Skeletal muscle tissue (tissue), 4 donors: Measurements from ENCODE around the gene ADRM1. TPM values are rescaled to one million over a fixed set of nuclear protein-coding genes. Genes with fewer than 3 reads are reported as not detected.

Source experiments
- H3K27ac ChIP-seq: one replicate; pipeline ENCODE4 v1.7.0; 2013; ENCODE audit warnings: mild to moderate bottlenecking, low read depth, low read length, inconsistent platforms
- H3K27me3 ChIP-seq, 3 donors: one replicate each; pipeline ENCODE4 v1.7.0; 2013; ENCODE audit warnings: low read length in 3 of 3; ENCODE audit not compliant: control insufficient read depth in 3 of 3, insufficient read depth in 3 of 3
- H3K36me3 ChIP-seq, 3 donors: one replicate each; pipeline ENCODE4 v1.7.0; 2013; ENCODE audit warnings: low read length in 3 of 3; ENCODE audit not compliant: control insufficient read depth in 3 of 3, insufficient read depth in 3 of 3
- H3K4me1 ChIP-seq, 3 donors: one replicate each; pipeline ENCODE4 v1.7.0; 2013; ENCODE audit warnings: low read length in 3 of 3, mild to moderate bottlenecking in 3 of 3; ENCODE audit not compliant: control insufficient read depth in 3 of 3, insufficient read depth in 3 of 3
- H3K4me3 ChIP-seq, 3 donors: one replicate each; pipeline ENCODE4 v1.7.0; 2013; ENCODE audit warnings: low read length in 3 of 3
- H3K9ac ChIP-seq, 3 donors: one replicate each; pipeline ENCODE4 v1.7.0; 2013; ENCODE audit warnings: low read length in 3 of 3, mild to moderate bottlenecking in 3 of 3, moderate library complexity in 2 of 3, low read depth in 1 of 3
- H3K9me3 ChIP-seq, 3 donors: one replicate each; pipeline ENCODE4 v1.7.0; 2013; ENCODE audit warnings: low read length in 3 of 3; ENCODE audit not compliant: control insufficient read depth in 3 of 3
- total RNA-seq: library from RNA; depleted of rRNA; stranded (reverse); fragments of >200 nt; gene quantifications from one replicate; pipeline ENCODE4 v1.2.3, GENCODE V29; 2014
- donor health status: Osteomylitis.

ADRM1 gene
- 41.8 TPM for total RNA-seq

- H3K27me3 ChIP-seq, result no peaks in the 10 kb centered on the region
- peak within 1 kb of the TSS; percentile 83 to 92 (median 92) for H3K4me3 ChIP-seq
- peaks cover 34 to 44% (median 41%) of the 10 kb centered on the region in 3 donors for H3K4me1 ChIP-seq
Measured at GRCh38 chr20:62302341-62303061, at the start of gene ADRM1. Gene ADRM1 (plus strand): TSS chr20:62302997. CDS start chr20:62303569, 572 bp downstream.

GRCh38 chr20:62253398-62253797 lies 49.4 kb upstream of the ADRM1 start:
- H3K4me1 ChIP-seq, result peaks cover 6 to 37% (median 6%) of the 10 kb centered on the region in 3 donors
- no peak overlapping the region for H3K4me3 ChIP-seq
- H3K9me3 ChIP-seq, result no peaks in the 10 kb centered on the region
- H3K27me3 ChIP-seq, result no peaks in the 10 kb centered on the region
- no peak overlapping the region for H3K9ac ChIP-seq
- no peak overlapping the region for H3K27ac ChIP-seq
- H3K36me3 ChIP-seq, result peaks cover 6 to 20% (median 13%) of the 10 kb centered on the region in 3 donors

More at GRCh38 chr20:62302341-62303061, at the start of gene ADRM1:
- Histone ChIP-seq H3K9me3 (no peaks in the 10 kb centered on the region), H3K9ac (peak within 1 kb of the TSS; percentile 97 to 99 (median 99)), H3K27ac (peak within 1 kb of the TSS; percentile 100), H3K36me3 (peaks cover 33 to 34% (median 33%) of the 10 kb centered on the region in 3 donors)

- no peak overlapping the region for H3K4me3 ChIP-seq
- peaks cover 8 to 20% (median 13%) of the 10 kb centered on the region in 3 donors for H3K36me3 ChIP-seq
- peaks cover 12 to 39% (median 14%) of the 10 kb centered on the region in 3 donors for H3K4me1 ChIP-seq
- H3K27me3 ChIP-seq, result no peaks in the 10 kb centered on the region
- no peaks in the 10 kb centered on the region for H3K9me3 ChIP-seq
- no peak overlapping the region for H3K27ac ChIP-seq
- H3K9ac ChIP-seq, result no peak overlapping the region
Measured at GRCh38 chr20:62254021-62254724, 48.6 kb upstream of the ADRM1 start.

- Histone ChIP-seq H3K9me3 (no peaks in the 10 kb centered on the region), H3K9ac (no peak overlapping the region), H3K4me1 (peaks cover 16 to 34% (median 16%) of the 10 kb centered on the region in 3 donors), H3K36me3 (peaks cover 17 to 20% (median 20%) of the 10 kb centered on the region in 3 donors), H3K4me3 (no peak overlapping the region), H3K27ac (no peak overlapping the region), H3K27me3 (no peaks in the 10 kb centered on the region)
Measured at GRCh38 chr20:62255976-62256375, 46.8 kb upstream of the ADRM1 start.

- H3K27me3 ChIP-seq, result no peaks in the 10 kb centered on the region
- peak overlapping the region in 2 of 3 donors; percentile 14 for H3K4me3 ChIP-seq
- H3K9ac ChIP-seq, result peak overlapping the region; percentile 4 to 55 (median 42)
- H3K36me3 ChIP-seq, result peaks cover 31 to 42% (median 34%) of the 10 kb centered on the region in 3 donors
- no peaks in the 10 kb centered on the region for H3K9me3 ChIP-seq
- peak overlapping the region; percentile 57 for H3K27ac ChIP-seq
- H3K4me1 ChIP-seq, result peaks cover 16 to 29% (median 16%) of the 10 kb centered on the region in 3 donors
Measured at GRCh38 chr20:62258499-62259293, 44.1 kb upstream of the ADRM1 start.

GRCh38 chr20:62259294-62259565 lies 43.6 kb upstream of the ADRM1 start:
- H3K9me3 ChIP-seq, result no peaks in the 10 kb centered on the region
- peak overlapping the region in 2 of 3 donors; percentile 4 to 55 for H3K9ac ChIP-seq
- peaks cover 35 to 46% (median 38%) of the 10 kb centered on the region in 3 donors for H3K36me3 ChIP-seq
- peak overlapping the region; percentile 57 for H3K27ac ChIP-seq
- no peak overlapping the region for H3K4me3 ChIP-seq
- H3K27me3 ChIP-seq, result no peaks in the 10 kb centered on the region
- peaks cover 16 to 29% (median 16%) of the 10 kb centered on the region in 3 donors for H3K4me1 ChIP-seq

GRCh38 chr20:62262064-62262463 lies 40.7 kb upstream of the ADRM1 start:
- Histone ChIP-seq H3K4me1 (peaks cover 20 to 37% (median 21%) of the 10 kb centered on the region in 3 donors), H3K36me3 (peaks cover 47 to 52% (median 49%) of the 10 kb centered on the region in 3 donors)

GRCh38 chr20:62263396-62263795 lies 39.4 kb upstream of the ADRM1 start:
- Histone ChIP-seq H3K27ac (no peak overlapping the region), H3K9me3 (no peaks in the 10 kb centered on the region), H3K9ac (no peak overlapping the region), H3K4me3 (no peak overlapping the region), H3K4me1 (peaks cover 19 to 30% (median 25%) of the 10 kb centered on the region in 3 donors), H3K27me3 (no peaks in the 10 kb centered on the region), H3K36me3 (peaks cover 42 to 52% (median 45%) of the 10 kb centered on the region in 3 donors)

More at GRCh38 chr20:62262064-62262463, 40.7 kb upstream of the ADRM1 start:
- Histone ChIP-seq H3K9me3 (no peaks in the 10 kb centered on the region), H3K9ac (no peak overlapping the region), H3K27me3 (no peaks in the 10 kb centered on the region), H3K4me3 (no peak overlapping the region), H3K27ac (no peak overlapping the region)

- no peak overlapping the region for H3K4me3 ChIP-seq
- no peaks in the 10 kb centered on the region for H3K9me3 ChIP-seq
- no peak overlapping the region for H3K9ac ChIP-seq
- H3K36me3 ChIP-seq, result peaks cover 42 to 44% (median 42%) of the 10 kb centered on the region in 3 donors
- H3K27me3 ChIP-seq, result no peaks in the 10 kb centered on the region
- no peak overlapping the region for H3K27ac ChIP-seq
- peaks cover 10 to 32% (median 17%) of the 10 kb centered on the region in 3 donors for H3K4me1 ChIP-seq
Measured at GRCh38 chr20:62265365-62265764, 37.4 kb upstream of the ADRM1 start.
